ENCODE data around the gene ALLC. TPM values are rescaled to one million over a fixed set of nuclear protein-coding genes. Genes with fewer than 3 reads are reported as not detected.

The ALLC gene
- polyA plus RNA-seq, 2 of the 4 experiments (the other 2 are of a cell fraction): not detected

DNA sequence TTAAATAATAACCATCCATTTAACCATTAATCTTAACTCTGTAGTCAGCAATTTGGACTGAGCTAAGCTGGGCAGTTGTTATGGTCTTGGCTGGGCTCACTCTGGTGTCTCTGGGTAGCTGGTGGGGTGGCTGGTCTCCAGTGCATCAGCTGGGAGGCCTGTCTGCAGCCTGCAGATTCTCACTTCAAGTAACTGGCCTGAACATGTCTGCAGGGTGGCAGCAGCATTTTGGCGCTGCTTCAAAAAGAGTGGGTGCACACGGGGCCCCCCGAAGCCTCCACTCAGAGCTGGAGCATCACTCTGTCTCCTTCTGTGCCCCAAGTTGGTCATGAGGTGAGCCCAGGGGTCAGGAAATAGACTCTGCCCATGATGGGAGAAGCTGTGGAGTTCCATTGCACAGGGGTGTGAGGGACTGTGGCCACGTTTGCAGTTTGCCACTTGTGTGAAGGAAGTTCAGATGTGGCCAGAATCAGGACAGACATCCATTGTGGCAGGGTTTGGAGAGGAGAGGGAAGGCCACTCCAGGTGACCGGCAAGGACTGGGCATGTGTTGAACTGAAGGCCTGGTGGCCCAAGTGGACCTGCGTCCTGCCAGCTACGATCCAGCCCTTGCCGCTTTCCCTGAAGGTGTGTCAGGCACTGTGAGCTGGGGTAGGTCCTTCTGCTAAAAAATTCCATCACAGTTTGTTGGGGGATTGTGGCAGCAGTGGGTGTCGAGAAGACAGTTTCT is 4.9 kb upstream of the ALLC start:
- FAIRE-seq: no peak
- ChIA-PET POLR2A (no interaction called here), CTCF (interaction anchor here (0.8 to 6.1 kb wide), 13 partner anchors 8 to 1767 kb away, joined by 3 to 44 read pairs (median 4); no protein-coding TSS in a partner anchor)
- TF ChIP-seq, protein P1, sequence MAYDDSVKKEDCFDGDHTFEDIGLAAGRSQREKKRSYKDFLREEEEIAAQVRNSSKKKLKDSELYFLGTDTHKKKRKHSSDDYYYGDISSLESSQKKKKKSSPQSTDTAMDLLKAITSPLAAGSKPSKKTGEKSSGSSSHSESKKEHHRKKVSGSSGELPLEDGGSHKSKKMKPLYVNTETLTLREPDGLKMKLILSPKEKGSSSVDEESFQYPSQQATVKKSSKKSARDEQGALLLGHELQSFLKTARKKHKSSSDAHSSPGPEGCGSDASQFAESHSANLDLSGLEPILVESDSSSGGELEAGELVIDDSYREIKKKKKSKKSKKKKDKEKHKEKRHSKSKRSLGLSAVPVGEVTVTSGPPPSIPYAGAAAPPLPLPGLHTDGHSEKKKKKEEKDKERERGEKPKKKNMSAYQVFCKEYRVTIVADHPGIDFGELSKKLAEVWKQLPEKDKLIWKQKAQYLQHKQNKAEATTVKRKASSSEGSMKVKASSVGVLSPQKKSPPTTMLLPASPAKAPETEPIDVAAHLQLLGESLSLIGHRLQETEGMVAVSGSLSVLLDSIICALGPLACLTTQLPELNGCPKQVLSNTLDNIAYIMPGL (CRISPR knock-in tag; IDR thresholded peaks at IDR 0.05; ENCODE audit: borderline replicate concordance): no peak
- TF ChIP-seq ESRRA (IDR thresholded peaks at IDR 0.05; ENCODE audit: borderline replicate concordance, low read length) (no peak), RNF2 (IDR thresholded peaks at IDR 0.05; ENCODE audit: borderline replicate concordance, low read depth) (no peak), RCOR1 (IDR thresholded peaks at IDR 0.05; ENCODE audit: low read depth, low read length) (no peak), HDAC2 (IDR thresholded peaks at IDR 0.05) (no peak), KDM5A (IDR thresholded peaks at IDR 0.05) (no peak), PHF8 (IDR thresholded peaks at IDR 0.05; ENCODE audit: borderline replicate concordance, low read depth) (no peak), MAFK (IDR thresholded peaks at IDR 0.05; ENCODE audit: partially characterized antibody) (no peak), JUN (IDR thresholded peaks at IDR 0.05) (no peak), EHMT2 (IDR thresholded peaks at IDR 0.05; ENCODE audit: low read depth) (no peak), SMC3 (IDR thresholded peaks at IDR 0.05) (no peak), HOXB13 (CRISPR knock-in tag; IDR thresholded peaks at IDR 0.05; ENCODE audit: low read depth) (no peak), ZFP36 (IDR thresholded peaks at IDR 0.05; ENCODE audit: borderline replicate concordance, partially characterized antibody) (no peak), CBX8 (IDR thresholded peaks at IDR 0.05) (no peak)
- TF ChIP-seq, protein P2, sequence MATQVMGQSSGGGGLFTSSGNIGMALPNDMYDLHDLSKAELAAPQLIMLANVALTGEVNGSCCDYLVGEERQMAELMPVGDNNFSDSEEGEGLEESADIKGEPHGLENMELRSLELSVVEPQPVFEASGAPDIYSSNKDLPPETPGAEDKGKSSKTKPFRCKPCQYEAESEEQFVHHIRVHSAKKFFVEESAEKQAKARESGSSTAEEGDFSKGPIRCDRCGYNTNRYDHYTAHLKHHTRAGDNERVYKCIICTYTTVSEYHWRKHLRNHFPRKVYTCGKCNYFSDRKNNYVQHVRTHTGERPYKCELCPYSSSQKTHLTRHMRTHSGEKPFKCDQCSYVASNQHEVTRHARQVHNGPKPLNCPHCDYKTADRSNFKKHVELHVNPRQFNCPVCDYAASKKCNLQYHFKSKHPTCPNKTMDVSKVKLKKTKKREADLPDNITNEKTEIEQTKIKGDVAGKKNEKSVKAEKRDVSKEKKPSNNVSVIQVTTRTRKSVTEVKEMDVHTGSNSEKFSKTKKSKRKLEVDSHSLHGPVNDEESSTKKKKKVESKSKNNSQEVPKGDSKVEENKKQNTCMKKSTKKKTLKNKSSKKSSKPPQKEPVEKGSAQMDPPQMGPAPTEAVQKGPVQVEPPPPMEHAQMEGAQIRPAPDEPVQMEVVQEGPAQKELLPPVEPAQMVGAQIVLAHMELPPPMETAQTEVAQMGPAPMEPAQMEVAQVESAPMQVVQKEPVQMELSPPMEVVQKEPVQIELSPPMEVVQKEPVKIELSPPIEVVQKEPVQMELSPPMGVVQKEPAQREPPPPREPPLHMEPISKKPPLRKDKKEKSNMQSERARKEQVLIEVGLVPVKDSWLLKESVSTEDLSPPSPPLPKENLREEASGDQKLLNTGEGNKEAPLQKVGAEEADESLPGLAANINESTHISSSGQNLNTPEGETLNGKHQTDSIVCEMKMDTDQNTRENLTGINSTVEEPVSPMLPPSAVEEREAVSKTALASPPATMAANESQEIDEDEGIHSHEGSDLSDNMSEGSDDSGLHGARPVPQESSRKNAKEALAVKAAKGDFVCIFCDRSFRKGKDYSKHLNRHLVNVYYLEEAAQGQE (IDR thresholded peaks at IDR 0.05): no peak
- TF ChIP-seq, protein P3, sequence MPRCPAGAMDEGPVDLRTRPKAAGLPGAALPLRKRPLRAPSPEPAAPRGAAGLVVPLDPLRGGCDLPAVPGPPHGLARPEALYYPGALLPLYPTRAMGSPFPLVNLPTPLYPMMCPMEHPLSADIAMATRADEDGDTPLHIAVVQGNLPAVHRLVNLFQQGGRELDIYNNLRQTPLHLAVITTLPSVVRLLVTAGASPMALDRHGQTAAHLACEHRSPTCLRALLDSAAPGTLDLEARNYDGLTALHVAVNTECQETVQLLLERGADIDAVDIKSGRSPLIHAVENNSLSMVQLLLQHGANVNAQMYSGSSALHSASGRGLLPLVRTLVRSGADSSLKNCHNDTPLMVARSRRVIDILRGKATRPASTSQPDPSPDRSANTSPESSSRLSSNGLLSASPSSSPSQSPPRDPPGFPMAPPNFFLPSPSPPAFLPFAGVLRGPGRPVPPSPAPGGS (IDR thresholded peaks at IDR 0.05): no peak
- TF ChIP-seq, protein P4, sequence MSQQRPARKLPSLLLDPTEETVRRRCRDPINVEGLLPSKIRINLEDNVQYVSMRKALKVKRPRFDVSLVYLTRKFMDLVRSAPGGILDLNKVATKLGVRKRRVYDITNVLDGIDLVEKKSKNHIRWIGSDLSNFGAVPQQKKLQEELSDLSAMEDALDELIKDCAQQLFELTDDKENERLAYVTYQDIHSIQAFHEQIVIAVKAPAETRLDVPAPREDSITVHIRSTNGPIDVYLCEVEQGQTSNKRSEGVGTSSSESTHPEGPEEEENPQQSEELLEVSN (IDR thresholded peaks at IDR 0.05; ENCODE audit: borderline replicate concordance, low read depth): no peak
- TF ChIP-seq, protein P5, sequence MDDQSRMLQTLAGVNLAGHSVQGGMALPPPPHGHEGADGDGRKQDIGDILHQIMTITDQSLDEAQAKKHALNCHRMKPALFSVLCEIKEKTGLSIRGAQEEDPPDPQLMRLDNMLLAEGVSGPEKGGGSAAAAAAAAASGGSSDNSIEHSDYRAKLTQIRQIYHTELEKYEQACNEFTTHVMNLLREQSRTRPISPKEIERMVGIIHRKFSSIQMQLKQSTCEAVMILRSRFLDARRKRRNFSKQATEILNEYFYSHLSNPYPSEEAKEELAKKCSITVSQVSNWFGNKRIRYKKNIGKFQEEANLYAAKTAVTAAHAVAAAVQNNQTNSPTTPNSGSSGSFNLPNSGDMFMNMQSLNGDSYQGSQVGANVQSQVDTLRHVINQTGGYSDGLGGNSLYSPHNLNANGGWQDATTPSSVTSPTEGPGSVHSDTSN (IDR thresholded peaks at IDR 0.05): no peak
- TF ChIP-seq, protein P6, sequence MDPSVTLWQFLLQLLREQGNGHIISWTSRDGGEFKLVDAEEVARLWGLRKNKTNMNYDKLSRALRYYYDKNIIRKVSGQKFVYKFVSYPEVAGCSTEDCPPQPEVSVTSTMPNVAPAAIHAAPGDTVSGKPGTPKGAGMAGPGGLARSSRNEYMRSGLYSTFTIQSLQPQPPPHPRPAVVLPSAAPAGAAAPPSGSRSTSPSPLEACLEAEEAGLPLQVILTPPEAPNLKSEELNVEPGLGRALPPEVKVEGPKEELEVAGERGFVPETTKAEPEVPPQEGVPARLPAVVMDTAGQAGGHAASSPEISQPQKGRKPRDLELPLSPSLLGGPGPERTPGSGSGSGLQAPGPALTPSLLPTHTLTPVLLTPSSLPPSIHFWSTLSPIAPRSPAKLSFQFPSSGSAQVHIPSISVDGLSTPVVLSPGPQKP (IDR thresholded peaks at IDR 0.05; ENCODE audit: low read depth, low read length): no peak
- DNase-seq (ENCODE audit: low read depth in 1 of 2, low spot score in 1 of 2): no peak
- Histone ChIP-seq H3K4me3 (no peak overlapping the region), H3K4me2 (no peak overlapping the region), H3K27ac (no peak overlapping the region), H3K4me1 (peaks cover 5% of the 10 kb centered on the region; the same call in 1 of the 3 replicates), H3K9me3 (no peaks in the 10 kb centered on the region)
- 64% methylated on average over 7 of the region's 9 CpGs for WGBS (ENCODE audit: missing lambda C conversion rate)
- ATAC-seq: no peak

Measured in A549 (cell line).